CD4-positive, alpha-beta T cell treated with Interleukin-17A for 4 hours (primary cell): ENCODE data around the gene RCN2.

Source experiments
- DNase-seq: peaks from one replicate; pipeline ENCODE4 v3.0.0-alpha.2; 2020; ENCODE audit warnings: mixed read lengths

RCN2 gene

GRCh38 chr15:76976572-76977270, 45.2 kb downstream of the RCN2 start:
- peak; percentile 34 for DNase-seq

GRCh38 chr15:76978522-76979330, 47.2 kb downstream of the RCN2 start:
- DNase-seq: no peak

GRCh38 chr15:76979331-76979925, 47.9 kb downstream of the RCN2 start:
- DNase-seq: no peak

- no peak for DNase-seq
Observed at GRCh38 chr15:76979996-76980520, 48.5 kb downstream of the RCN2 start.

- no peak for DNase-seq
Observed at GRCh38 chr15:76982356-76982755, 50.8 kb downstream of the RCN2 start.

GRCh38 chr15:76982756-76983155, 51.2 kb downstream of the RCN2 start:
- no peak for DNase-seq

- DNase-seq: no peak
Observed at GRCh38 chr15:76983590-76984375, 52.2 kb downstream of the RCN2 start.

- peak; percentile 43 for DNase-seq
Observed at GRCh38 chr15:76986743-76987142, 55.2 kb downstream of the RCN2 start.

- DNase-seq: no peak
Observed at GRCh38 chr15:76987276-76987675, 55.7 kb downstream of the RCN2 start.

- peak; percentile 21 for DNase-seq
Observed at GRCh38 chr15:76987896-76988860, 56.6 kb downstream of the RCN2 start.

- DNase-seq: no peak
Observed at GRCh38 chr15:76988867-76989780, 57.6 kb downstream of the RCN2 start.

- DNase-seq: no peak
Observed at GRCh38 chr15:76991048-76991447, 59.5 kb downstream of the RCN2 start.

- DNase-seq: no peak
Observed at GRCh38 chr15:76991741-76992645, 60.4 kb downstream of the RCN2 start.

- no peak for DNase-seq
Observed at GRCh38 chr15:76993114-76993725, 61.7 kb downstream of the RCN2 start.

GRCh38 chr15:76994001-76994400, 62.5 kb downstream of the RCN2 start:
- DNase-seq: peak; percentile 84

- peak; percentile 19 for DNase-seq
Observed at GRCh38 chr15:76994496-76994895, 62.9 kb downstream of the RCN2 start.

GRCh38 chr15:76994971-76995945, 63.7 kb downstream of the RCN2 start, which contains the start of gene PSTPIP1:
Gene PSTPIP1 (plus strand): TSS chr15:76995126. CDS start chr15:76995574, 448 bp downstream.
- peak; percentile 85 for DNase-seq
